ENCODE results near the gene CCNY.

Gene CCNY

GRCh38 chr10:35442592-35442991 is 106.3 kb downstream of the CCNY start:
- TF ChIP-seq CTCF (conservative IDR thresholded peaks at IDR 0.05) = no peak
- no peak overlapping the region for H3K27ac ChIP-seq

- no peak for TF ChIP-seq CTCF (conservative IDR thresholded peaks at IDR 0.05)
Measured at GRCh38 chr10:35443858-35444257, 107.5 kb downstream of the CCNY start.

GRCh38 chr10:35445150-35445884 is 109.0 kb downstream of the CCNY start:
- TF ChIP-seq CTCF (conservative IDR thresholded peaks at IDR 0.05) = no peak
- H3K27ac ChIP-seq = no peak overlapping the region

More at GRCh38 chr10:35443858-35444257, 107.5 kb downstream of the CCNY start:
- no peak overlapping the region for H3K27ac ChIP-seq

- TF ChIP-seq CTCF (conservative IDR thresholded peaks at IDR 0.05) = no peak
- no peak overlapping the region for H3K27ac ChIP-seq
Measured at GRCh38 chr10:35446439-35446838, 110.1 kb downstream of the CCNY start.

- no peak for TF ChIP-seq CTCF (conservative IDR thresholded peaks at IDR 0.05)
- H3K27ac ChIP-seq = peak overlapping the region; percentile 50
Measured at GRCh38 chr10:35447693-35448407, 111.5 kb downstream of the CCNY start.

GRCh38 chr10:35448687-35449662 is 112.7 kb downstream of the CCNY start:
- TF ChIP-seq CTCF (conservative IDR thresholded peaks at IDR 0.05) = no peak
- H3K27ac ChIP-seq = peak overlapping the region; percentile 50; the same call in 1 of the 2 replicates

GRCh38 chr10:35449944-35450343 is 113.6 kb downstream of the CCNY start:
- no peak for TF ChIP-seq CTCF (conservative IDR thresholded peaks at IDR 0.05)
- no peak overlapping the region for H3K27ac ChIP-seq
